ENCODE data around the gene CHCHD10.

The CHCHD10 gene

GRCh38 chr22:23752750-23753149 is 15.0 kb downstream of the CHCHD10 start:
- no peak overlapping the region for H3K27ac ChIP-seq

GRCh38 chr22:23752090-23752691 is 15.6 kb downstream of the CHCHD10 start:
- H3K27ac ChIP-seq, result peak overlapping the region; percentile 97
- TF ChIP-seq ZFX (IDR thresholded peaks at IDR 0.05; ENCODE audit: borderline replicate concordance) (no peak), CTCF (IDR thresholded peaks at IDR 0.05) (no peak)

More at GRCh38 chr22:23752750-23753149, 15.0 kb downstream of the CHCHD10 start:
- no peak for TF ChIP-seq ZFX (IDR thresholded peaks at IDR 0.05; ENCODE audit: borderline replicate concordance)
- TF ChIP-seq CTCF (IDR thresholded peaks at IDR 0.05), result no peak

GRCh38 chr22:23751441-23751996 is 16.3 kb downstream of the CHCHD10 start:
- TF ChIP-seq CTCF (IDR thresholded peaks at IDR 0.05) (no peak), ZFX (IDR thresholded peaks at IDR 0.05; ENCODE audit: borderline replicate concordance) (no peak)
- peak overlapping the region; percentile 97 for H3K27ac ChIP-seq

- TF ChIP-seq CTCF (IDR thresholded peaks at IDR 0.05), result peak; percentile 13; the same call in 1 of the 2 replicates
- TF ChIP-seq ZFX (IDR thresholded peaks at IDR 0.05; ENCODE audit: borderline replicate concordance), result no peak
- H3K27ac ChIP-seq, result peak within 1 kb of the TSS; percentile 97
These were observed 16.9 kb downstream of the CHCHD10 start, which contains the start of gene ZNF70 for GRCh38 chr22:23750714-23751440. ZNF70 (minus strand) TSS chr22:23751112; CDS start chr22:23745140, 5,972 bp downstream.

- H3K27ac ChIP-seq, result peak overlapping the region; percentile 97
- no peak for TF ChIP-seq ZFX (IDR thresholded peaks at IDR 0.05; ENCODE audit: borderline replicate concordance)
- TF ChIP-seq CTCF (IDR thresholded peaks at IDR 0.05), result no peak
These were observed 17.4 kb downstream of the CHCHD10 start for GRCh38 chr22:23750367-23750713.

- peak overlapping the region; percentile 97 for H3K27ac ChIP-seq
- TF ChIP-seq ZFX (IDR thresholded peaks at IDR 0.05; ENCODE audit: borderline replicate concordance), result no peak
- TF ChIP-seq CTCF (IDR thresholded peaks at IDR 0.05), result no peak
These were observed 17.9 kb downstream of the CHCHD10 start for GRCh38 chr22:23749841-23750301.

GRCh38 chr22:23745791-23746190 is 22.0 kb downstream of the CHCHD10 start:
- H3K27ac ChIP-seq, result no peak overlapping the region
- TF ChIP-seq CTCF (IDR thresholded peaks at IDR 0.05) (no peak), ZFX (IDR thresholded peaks at IDR 0.05; ENCODE audit: borderline replicate concordance) (no peak)

Measured in 22Rv1 (cell line).